Measurements from ENCODE around the gene CRYGS.
A peak's percentile ranks its signal among the peaks of the same experiment; 100 is the strongest.
"Not testable (repeated sequence)": the region's sequence is repeated elsewhere in the genome, so short reads cannot be mapped to it uniquely, and the experiment has no call there.

Gene CRYGS

GRCh38 chr3:186509423-186509822, 34.8 kb downstream of the CRYGS start:
- no peak for TF ChIP-seq CTCF (conservative IDR thresholded peaks at IDR 0.05)

GRCh38 chr3:186506857-186507256, 37.3 kb downstream of the CRYGS start:
- no peak for TF ChIP-seq CTCF (conservative IDR thresholded peaks at IDR 0.05)
- H3K27ac ChIP-seq: no peak overlapping the region

More at GRCh38 chr3:186509423-186509822, 34.8 kb downstream of the CRYGS start:
- H3K27ac ChIP-seq: no peak overlapping the region

- no peak overlapping the region for H3K27ac ChIP-seq
- no peak for TF ChIP-seq CTCF (conservative IDR thresholded peaks at IDR 0.05)
These were observed 37.9 kb downstream of the CRYGS start for GRCh38 chr3:186506191-186506739.

GRCh38 chr3:186502966-186503712, 41.0 kb downstream of the CRYGS start:
- peak overlapping the region; percentile 38; the same call in 1 of the 2 replicates for H3K27ac ChIP-seq
- no peak for TF ChIP-seq CTCF (conservative IDR thresholded peaks at IDR 0.05)

GRCh38 chr3:186502138-186502948, 41.8 kb downstream of the CRYGS start:
- TF ChIP-seq CTCF (conservative IDR thresholded peaks at IDR 0.05): no peak
- H3K27ac ChIP-seq: peak overlapping the region; percentile 38; the same call in 1 of the 2 replicates

GRCh38 chr3:186499949-186500348, 44.2 kb downstream of the CRYGS start:
- H3K27ac ChIP-seq: not testable (repeated sequence)

GRCh38 chr3:186498022-186498421, 46.2 kb downstream of the CRYGS start:
- not testable (repeated sequence) for H3K27ac ChIP-seq

- no peak overlapping the region for H3K27ac ChIP-seq
- no peak for TF ChIP-seq CTCF (conservative IDR thresholded peaks at IDR 0.05)
These were observed 46.6 kb downstream of the CRYGS start for GRCh38 chr3:186497608-186498007.
